HL-60 (cell line): ENCODE measurements around the gene NEDD4L.

ENCODE experiments used
- DNase-seq, 2 experiments: peaks; one replicate each; pipeline ENCODE4 v3.0.0-alpha.2; 2010 to 2020; ENCODE audit warnings: low read depth in 1 of 2, low spot score in 1 of 2
- H3K27ac ChIP-seq: fragments of 250-450 bp; sonication (Bioruptor Pico); replicated peaks from 2 replicates; pipeline ENCODE4 v1.5.1; 2020; ENCODE audit warnings: mild to moderate bottlenecking, moderate library complexity
- H3K27me3 ChIP-seq: fragments of 250-450 bp; sonication (Bioruptor Pico); 2 replicates; pipeline ENCODE4 v1.5.1; 2021; ENCODE audit warnings: mild to moderate bottlenecking, moderate library complexity; ENCODE audit not compliant: insufficient read depth, poor library complexity, severe bottlenecking
- H3K4me3 ChIP-seq: replicated peaks from 2 replicates; pipeline ENCODE4 v1.5.1; 2011; ENCODE audit warnings: mild to moderate bottlenecking, control low read depth, low read length; ENCODE audit not compliant: insufficient read depth
- CTCF ChIP-seq: IDR thresholded peaks from one replicate; pipeline ENCODE4 v1.5.1; 2011; ENCODE audit warnings: low read length, control low read depth, inconsistent platforms; ENCODE audit not compliant: insufficient read depth
- GABPA ChIP-seq: IDR thresholded peaks from 2 replicates; pipeline ENCODE4 v1.6.1; 2012; ENCODE audit warnings: low read depth
- POLR2AphosphoS5 ChIP-seq: IDR thresholded peaks from 2 replicates; pipeline ENCODE4 v1.6.1; 2012; ENCODE audit warnings: low read depth
- REST ChIP-seq: IDR thresholded peaks from 2 replicates; pipeline ENCODE4 v1.6.1; 2012; ENCODE audit warnings: low read depth; ENCODE audit not compliant: insufficient replicate concordance
- SPI1 ChIP-seq: IDR thresholded peaks from 2 replicates; pipeline ENCODE4 v1.6.1; 2012; ENCODE audit warnings: low read depth, mild to moderate bottlenecking, borderline replicate concordance

The NEDD4L gene

DNA sequence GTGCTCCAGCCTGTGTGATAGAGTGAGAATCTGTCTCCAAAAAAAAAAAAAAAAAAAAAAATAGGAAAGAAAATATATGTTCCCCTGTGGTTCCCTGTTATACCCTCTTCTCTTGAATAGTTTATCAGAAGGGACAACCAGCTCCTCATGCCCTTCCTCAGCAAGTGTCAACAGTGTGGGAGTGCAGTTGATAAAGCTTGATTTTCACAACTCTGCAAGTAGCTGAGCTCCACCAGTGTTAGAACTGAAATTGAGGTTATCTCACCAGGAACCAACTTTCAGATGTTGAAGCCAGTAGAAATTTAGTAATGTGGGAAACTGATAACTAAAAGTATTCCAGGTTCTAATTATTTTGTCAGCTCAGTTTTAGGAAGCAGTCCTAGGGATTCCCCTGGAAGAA is 25.1 kb downstream of the NEDD4L start:
- no peak overlapping the region for H3K27ac ChIP-seq

DNA sequence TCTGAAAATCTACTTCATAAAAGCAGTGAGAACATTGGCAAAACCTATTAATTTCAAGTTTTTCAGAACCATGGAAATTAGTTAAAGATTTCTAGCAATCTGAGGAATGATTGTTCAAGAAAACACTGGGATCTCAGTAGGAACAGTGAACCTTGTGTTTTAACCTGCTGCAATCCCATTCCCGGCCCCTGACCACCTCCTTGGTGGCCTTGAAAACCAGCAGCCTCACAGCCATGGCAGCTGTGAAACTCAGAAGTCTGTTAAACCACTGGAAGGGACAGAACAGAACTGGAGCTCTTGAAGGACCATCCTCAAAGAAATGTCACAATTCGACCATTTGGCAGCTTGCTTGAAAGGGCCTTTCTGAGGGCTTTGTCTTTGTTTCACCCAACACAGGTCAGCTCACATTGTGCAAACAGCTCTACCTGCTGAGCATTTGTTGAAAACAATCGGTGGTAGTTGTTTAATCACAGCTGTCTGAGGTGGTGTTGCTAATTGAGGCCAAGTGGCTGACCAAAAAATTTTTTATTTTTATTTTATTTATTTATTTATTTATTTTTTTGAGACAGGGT is 25.8 kb downstream of the NEDD4L start:
- TF ChIP-seq REST (no peak), CTCF (no peak), SPI1 (no peak), POLR2AphosphoS5 (no peak), GABPA (no peak)
- DNase-seq = no peak
- H3K27ac ChIP-seq = no peak overlapping the region

More for the DNA sequence above, 25.1 kb downstream of the NEDD4L start:
- DNase-seq = no peak
- Histone ChIP-seq H3K27me3 (peaks cover 5% of the 10 kb centered on the region), H3K4me3 (no peak overlapping the region)
- TF ChIP-seq CTCF (no peak), SPI1 (no peak), REST (no peak), GABPA (no peak), POLR2AphosphoS5 (no peak)

GRCh38 chr18:58076052-58076451 is 32.0 kb downstream of the NEDD4L start:
- DNase-seq = no peak
- Histone ChIP-seq H3K4me3 (no peak overlapping the region), H3K27me3 (peaks cover 5% of the 10 kb centered on the region), H3K27ac (no peak overlapping the region)
- no peak for TF ChIP-seq CTCF
- TF ChIP-seq SPI1 = no peak
- no peak for TF ChIP-seq REST
- no peak for TF ChIP-seq POLR2AphosphoS5
- TF ChIP-seq GABPA = no peak

More for the DNA sequence above, 25.8 kb downstream of the NEDD4L start:
- Histone ChIP-seq H3K4me3 (no peak overlapping the region), H3K27me3 (peaks cover 5% of the 10 kb centered on the region)
